Calu3 (cell line): ENCODE results near the gene COL26A1. TPM values are rescaled to one million over a fixed set of nuclear protein-coding genes. Genes with fewer than 3 reads are reported as not detected.

Experiments
- BruUV-seq: library from RNA; stranded (reverse); fragments of 400-500 nt; replicated peaks from 2 replicates; lab custom pipeline; 2021; lab: Mats Ljungman, UMichigan
- CTCF ChIA-PET: fragments of 300-600 bp; sonication (Branson Sonifier 250); formaldehyde crosslinking; loops from one replicate; lab custom pipeline; 2022; ENCODE audit warnings: antibody characterized with exemption; lab: Charles Lee
- DNase-seq: peaks from one replicate; pipeline ENCODE4 v3.0.0; 2022
- H3K27ac Mint-ChIP-seq: one replicate; pipeline ENCODE4 v1.8.0; 2022; ENCODE audit warnings: mixed read lengths; ENCODE audit not compliant: unreplicated experiment
- H3K27me3 Mint-ChIP-seq: one replicate; pipeline ENCODE4 v1.8.0; 2022; ENCODE audit warnings: mixed read lengths; ENCODE audit not compliant: unreplicated experiment
- H3K36me3 Mint-ChIP-seq: one replicate; pipeline ENCODE4 v1.8.0; 2022; ENCODE audit warnings: mild to moderate bottlenecking, moderate library complexity, mixed read lengths; ENCODE audit not compliant: insufficient read depth, unreplicated experiment
- H3K4me1 Mint-ChIP-seq: one replicate; pipeline ENCODE4 v1.8.0; 2022; ENCODE audit warnings: mild to moderate bottlenecking, low read depth, mixed read lengths; ENCODE audit not compliant: unreplicated experiment
- H3K4me3 Mint-ChIP-seq: one replicate; pipeline ENCODE4 v1.8.0; 2022; ENCODE audit warnings: mild to moderate bottlenecking, low read depth, moderate library complexity, mixed read lengths; ENCODE audit not compliant: unreplicated experiment
- H3K9me3 Mint-ChIP-seq: one replicate; pipeline ENCODE4 v1.8.0; 2022; ENCODE audit warnings: low read depth, mixed read lengths; ENCODE audit not compliant: unreplicated experiment
- intact Hi-C: fragments of 100-400 bp; cut with micrococcal nuclease; formaldehyde crosslinking; loops from one replicate; pipeline ENCODE4 v1.10.0; 2022; ENCODE audit not compliant: unreplicated experiment
- total RNA-seq: library from RNA; stranded (reverse); gene quantifications from 2 replicates; pipeline ENCODE4 v1.2.3, GENCODE V29; 2022
- TF ChIP-seq, protein P1 (sequence below): fragments of 200-600 bp; IDR thresholded peaks from one replicate; pipeline ENCODE4 v1.8.0; 2022; ENCODE audit warnings: antibody characterized with exemption; ENCODE audit not compliant: unreplicated experiment

Gene COL26A1
- total RNA-seq, 1 experiment from 2014 or later, result not detected

DNA sequence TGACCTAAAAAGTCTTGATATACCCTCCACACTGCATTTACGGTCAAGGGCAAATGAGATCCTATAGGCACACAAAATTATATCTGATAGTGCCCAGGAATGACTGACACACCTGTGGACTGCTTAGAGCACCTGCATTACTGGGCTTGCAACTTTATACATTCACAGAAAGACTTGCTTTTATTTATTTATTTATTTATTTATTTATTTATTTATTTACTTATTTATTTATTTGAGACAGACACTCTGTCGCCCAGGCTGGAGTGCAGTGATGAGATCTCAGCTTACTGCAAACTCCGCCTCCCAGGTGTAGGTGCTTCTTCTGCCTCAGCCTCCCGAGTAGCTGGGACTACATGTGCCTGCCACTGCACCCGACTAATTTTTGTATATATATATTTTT is 34.5 kb upstream of the COL26A1 start:
- Mint-ChIP-seq H3K4me3 (no peak overlapping the region), H3K4me1 (no peaks in the 10 kb centered on the region), H3K36me3 (no peaks in the 10 kb centered on the region), H3K9me3 (no peaks in the 10 kb centered on the region), H3K27me3 (no peaks in the 10 kb centered on the region), H3K27ac (no peak overlapping the region)
- CTCF ChIA-PET, result no interaction called here
- no peak for DNase-seq
- BruUV-seq, result no TSS peak
- intact Hi-C loops, result no loop called here
- TF ChIP-seq, protein P1, sequence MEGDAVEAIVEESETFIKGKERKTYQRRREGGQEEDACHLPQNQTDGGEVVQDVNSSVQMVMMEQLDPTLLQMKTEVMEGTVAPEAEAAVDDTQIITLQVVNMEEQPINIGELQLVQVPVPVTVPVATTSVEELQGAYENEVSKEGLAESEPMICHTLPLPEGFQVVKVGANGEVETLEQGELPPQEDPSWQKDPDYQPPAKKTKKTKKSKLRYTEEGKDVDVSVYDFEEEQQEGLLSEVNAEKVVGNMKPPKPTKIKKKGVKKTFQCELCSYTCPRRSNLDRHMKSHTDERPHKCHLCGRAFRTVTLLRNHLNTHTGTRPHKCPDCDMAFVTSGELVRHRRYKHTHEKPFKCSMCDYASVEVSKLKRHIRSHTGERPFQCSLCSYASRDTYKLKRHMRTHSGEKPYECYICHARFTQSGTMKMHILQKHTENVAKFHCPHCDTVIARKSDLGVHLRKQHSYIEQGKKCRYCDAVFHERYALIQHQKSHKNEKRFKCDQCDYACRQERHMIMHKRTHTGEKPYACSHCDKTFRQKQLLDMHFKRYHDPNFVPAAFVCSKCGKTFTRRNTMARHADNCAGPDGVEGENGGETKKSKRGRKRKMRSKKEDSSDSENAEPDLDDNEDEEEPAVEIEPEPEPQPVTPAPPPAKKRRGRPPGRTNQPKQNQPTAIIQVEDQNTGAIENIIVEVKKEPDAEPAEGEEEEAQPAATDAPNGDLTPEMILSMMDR, result no peak

GRCh38 chr7:101330011-101330484 is 32.6 kb upstream of the COL26A1 start:
- intact Hi-C loops, result no loop called here
- BruUV-seq, result no TSS peak
- Mint-ChIP-seq H3K36me3 (no peaks in the 10 kb centered on the region), H3K9me3 (no peaks in the 10 kb centered on the region), H3K27ac (no peak overlapping the region), H3K27me3 (no peaks in the 10 kb centered on the region), H3K4me3 (no peak overlapping the region), H3K4me1 (no peaks in the 10 kb centered on the region)
- CTCF ChIA-PET, result no interaction called here
- no peak for DNase-seq
- TF ChIP-seq, protein P1, result no peak

DNA sequence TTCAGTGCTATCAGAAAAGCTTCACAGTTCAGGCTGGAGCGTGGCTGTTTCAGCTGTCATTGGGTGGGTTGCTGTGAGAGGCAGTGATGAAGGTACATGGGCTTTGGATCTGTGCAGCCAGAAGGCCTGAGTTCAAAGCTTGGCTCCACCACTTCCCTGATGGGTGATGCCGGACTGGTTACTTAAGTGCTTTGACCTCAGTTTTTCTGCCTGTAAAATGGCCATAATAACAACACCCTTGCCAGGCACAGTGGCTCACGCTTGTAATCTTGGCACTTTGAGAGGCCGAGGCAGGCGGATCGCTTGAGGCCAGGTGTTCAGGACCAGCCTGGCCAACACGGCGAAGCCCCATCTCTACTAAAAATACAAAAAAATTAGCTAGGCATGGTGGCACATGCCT is 30.6 kb upstream of the COL26A1 start:
- TF ChIP-seq, protein P1, result no peak
- Mint-ChIP-seq H3K9me3 (no peaks in the 10 kb centered on the region), H3K27ac (no peak overlapping the region), H3K36me3 (no peaks in the 10 kb centered on the region), H3K4me3 (no peak overlapping the region), H3K27me3 (no peaks in the 10 kb centered on the region), H3K4me1 (no peaks in the 10 kb centered on the region)
- intact Hi-C loops, result no loop called here
- no TSS peak for BruUV-seq
- CTCF ChIA-PET, result interaction anchor here (0.7 to 1.2 kb wide), 2 partner anchors 10 to 867 kb away, joined by 3 to 5 read pairs; partner anchors contain the start of gene IFT22
- no peak for DNase-seq

DNA sequence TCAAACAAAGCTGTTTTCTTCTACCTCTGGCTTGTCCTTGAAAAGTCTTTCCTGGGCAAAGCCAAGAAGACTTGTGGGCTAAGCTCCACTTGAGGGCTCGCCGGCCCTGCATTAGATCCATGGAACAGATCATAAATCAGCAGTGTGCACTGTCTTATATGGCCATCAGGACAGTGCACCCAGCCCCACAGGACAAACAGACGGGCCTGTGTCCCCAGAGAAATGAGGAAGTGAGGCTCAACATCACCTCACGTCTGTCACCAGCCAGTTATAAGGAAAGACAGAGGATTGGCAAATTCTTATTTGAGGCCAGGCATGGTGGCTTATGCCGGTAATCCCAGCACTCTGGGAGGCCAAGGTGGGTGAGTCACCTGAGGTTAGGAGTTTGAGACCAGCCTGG is 28.8 kb upstream of the COL26A1 start:
- no peaks in the 10 kb centered on the region for H3K4me1 Mint-ChIP-seq

More for the DNA sequence above, 28.8 kb upstream of the COL26A1 start:
- no peaks in the 10 kb centered on the region for H3K27me3 Mint-ChIP-seq
- no peaks in the 10 kb centered on the region for H3K36me3 Mint-ChIP-seq
- no peak overlapping the region for H3K4me3 Mint-ChIP-seq
- no peaks in the 10 kb centered on the region for H3K9me3 Mint-ChIP-seq
- intact Hi-C loops, result no loop called here
- H3K27ac Mint-ChIP-seq, result no peak overlapping the region
- DNase-seq, result no peak
- TF ChIP-seq, protein P1, result no peak
- no TSS peak for BruUV-seq
- CTCF ChIA-PET, result no interaction called here
